NCI-H1436 (cell line): ENCODE data around the gene RUSF1.
"Not testable (repeated sequence)": the region's sequence is repeated elsewhere in the genome, so short reads cannot be mapped to it uniquely, and the experiment has no call there.

Source experiments
- DNase-seq: peaks from one replicate; lab custom pipeline; 2025; lab: John Stamatoyannopoulos, UW

The RUSF1 gene

DNA sequence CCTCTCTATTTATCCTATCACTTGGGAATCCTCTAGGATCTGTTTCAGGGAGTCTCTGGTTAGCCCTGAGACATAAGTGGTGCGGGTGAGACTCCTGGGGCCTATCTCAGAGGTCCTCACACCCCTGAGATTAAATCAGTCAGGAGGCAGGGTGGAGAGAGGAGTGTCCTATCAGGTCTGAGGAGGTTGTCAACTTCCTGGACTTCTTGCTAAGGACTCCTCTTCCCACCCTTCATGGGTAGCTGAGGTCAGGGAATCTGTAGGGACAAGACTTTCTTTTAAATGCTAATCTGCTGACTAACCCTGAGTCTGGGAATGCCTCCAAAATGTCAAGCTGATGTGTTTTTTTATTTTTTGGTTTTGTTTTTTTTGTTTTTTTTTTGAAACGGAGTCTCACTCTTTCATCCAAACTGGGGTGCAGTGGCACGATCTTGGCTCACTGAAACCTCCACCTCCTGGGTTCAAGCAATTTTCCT is 55.5 kb downstream of the RUSF1 start:
- no peak for DNase-seq

DNA sequence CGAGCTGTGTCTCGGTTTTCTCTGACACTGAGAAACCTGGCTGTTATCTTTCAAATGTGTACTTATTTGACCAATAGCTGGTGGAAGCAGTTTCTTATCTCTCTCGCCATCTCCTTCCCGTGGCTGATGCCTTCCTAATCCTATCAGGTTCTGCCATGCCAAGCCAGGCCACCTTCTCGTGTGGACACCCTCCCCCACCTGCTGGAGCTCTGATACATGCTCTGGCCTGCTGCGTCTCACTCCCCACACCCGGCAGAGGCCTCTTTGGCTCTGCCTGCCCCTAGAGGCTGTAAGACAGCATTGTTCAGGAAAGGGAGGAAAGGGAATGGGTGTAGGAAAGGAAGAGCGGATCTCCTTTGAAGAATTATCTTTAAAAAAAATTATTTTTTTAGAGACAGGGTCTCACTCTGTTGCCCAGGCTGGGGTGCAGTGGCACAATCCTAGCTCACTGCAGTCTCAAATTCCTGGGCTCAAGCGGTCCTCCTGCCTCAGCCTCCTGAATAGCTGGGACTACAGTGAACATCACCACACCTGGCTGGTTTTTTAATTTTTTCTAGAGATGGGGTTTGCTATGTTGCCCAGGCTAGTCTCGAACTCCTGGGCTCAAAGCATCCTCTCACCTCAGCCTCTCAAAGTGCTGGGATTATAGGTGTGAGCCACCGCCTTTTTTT is 56.4 kb downstream of the RUSF1 start:
- peak; percentile 26 for DNase-seq

DNA sequence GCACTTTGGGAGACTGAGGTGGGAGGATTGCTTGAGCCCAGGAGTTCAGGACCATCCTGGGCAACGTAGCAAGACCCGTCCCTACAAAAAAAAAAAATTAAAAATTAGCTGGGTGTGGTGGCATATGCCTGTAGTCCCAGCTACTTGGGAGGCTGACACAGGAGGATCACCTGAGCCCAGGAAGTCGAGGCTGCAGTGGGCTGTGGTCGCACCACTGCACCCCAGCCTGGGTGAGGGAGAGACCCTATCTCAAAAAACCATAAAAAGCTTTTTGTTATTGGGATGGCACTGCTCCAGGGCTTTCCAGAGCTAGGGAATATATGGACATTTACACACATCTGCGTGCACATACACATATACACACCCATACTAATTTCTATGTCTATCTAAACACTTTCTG is 57.0 kb downstream of the RUSF1 start:
- DNase-seq = no peak

DNA sequence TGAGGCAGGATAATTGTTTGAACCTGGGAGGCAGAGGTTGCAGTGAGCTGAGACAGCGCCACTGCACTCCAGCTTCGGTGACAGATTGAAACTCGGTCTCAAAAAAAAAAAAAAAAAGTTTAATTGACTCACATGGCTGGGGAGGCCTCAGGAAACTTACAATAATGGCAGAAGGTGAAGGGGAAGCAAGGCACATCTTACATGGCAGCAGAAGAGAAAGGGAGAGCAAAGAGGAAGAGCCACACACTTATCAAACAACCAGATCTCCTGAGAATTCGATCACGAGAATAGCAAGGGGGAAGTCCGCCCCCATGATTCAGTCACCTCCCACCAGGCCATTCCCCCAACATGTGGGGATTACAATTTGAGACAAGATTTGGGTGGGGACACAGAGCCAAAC is 62.3 kb downstream of the RUSF1 start:
- DNase-seq = not testable (repeated sequence)

DNA sequence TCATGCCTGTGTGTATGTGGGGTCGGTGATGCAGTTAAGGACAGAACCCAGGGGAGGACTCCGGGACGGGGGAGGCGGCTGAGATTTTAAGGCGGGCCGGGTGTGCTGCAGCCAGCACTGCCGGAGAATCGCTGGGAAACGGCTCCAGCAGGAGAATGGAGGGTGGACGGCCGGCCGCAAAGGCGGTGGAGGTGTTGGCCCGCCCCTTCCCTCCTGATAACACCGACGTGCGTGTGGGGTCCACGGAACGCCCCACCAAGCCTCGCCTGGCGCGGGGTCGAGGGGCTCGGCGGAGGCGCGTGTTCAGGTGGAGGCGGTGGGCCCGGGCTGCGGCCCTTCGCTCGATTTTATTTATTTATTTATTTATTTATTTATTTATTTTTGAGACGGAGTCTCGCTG is 66.2 kb downstream of the RUSF1 start:
- DNase-seq = no peak

DNA sequence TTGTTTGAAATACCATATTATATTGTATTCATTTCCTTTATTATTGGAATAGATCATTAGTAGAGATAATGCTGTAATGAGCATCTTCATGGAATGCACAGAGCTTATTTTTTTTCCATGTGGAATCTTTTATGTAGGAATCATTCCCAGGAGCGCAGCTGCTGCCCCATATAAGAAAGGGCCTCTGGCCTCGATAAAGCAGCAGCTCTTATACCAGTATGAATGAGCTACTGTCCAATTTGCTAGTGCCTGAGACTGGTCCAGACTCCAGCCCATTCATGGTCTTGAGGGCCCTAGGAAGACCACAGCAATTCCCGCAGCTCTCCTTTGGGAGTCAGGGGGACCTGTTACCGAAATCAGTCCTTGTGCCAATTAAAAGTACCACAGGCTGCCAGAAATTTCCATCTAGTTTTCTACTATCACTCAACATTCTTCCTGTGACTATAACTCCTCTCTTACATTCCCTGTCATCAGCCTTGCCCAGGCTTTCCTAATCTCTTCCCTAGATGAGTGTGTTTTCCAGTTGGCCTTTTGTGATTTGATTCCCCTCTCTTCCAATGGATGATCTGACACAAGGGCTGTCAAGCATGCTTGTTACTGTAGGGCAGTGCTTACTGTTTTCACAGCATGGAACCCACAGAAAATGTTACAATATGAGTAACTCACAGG is 67.5 kb downstream of the RUSF1 start:
- no peak for DNase-seq

DNA sequence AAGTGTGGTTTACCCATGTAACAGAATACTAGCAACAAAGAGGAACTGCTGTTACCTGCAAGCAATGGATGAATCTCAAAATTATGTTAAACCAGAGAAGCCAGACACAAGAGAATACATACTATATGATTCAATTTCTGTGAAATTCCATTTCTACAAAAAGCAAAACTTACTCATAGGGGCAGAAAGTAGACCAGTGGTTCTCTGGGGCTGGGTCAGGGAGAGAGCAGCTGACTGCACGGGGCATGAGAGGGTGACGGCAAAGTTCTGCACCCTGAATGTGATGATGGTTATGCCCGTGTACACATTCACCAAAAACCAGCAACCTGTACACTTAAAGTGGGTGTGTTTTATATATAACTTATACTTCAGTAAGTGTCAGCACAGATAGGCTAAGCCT is 68.7 kb downstream of the RUSF1 start:
- no peak for DNase-seq
